COR-L47 (cell line): ENCODE measurements around the gene MRPL1.
"Not testable (repeated sequence)": the region's sequence is repeated elsewhere in the genome, so short reads cannot be mapped to it uniquely, and the experiment has no call there.

Source experiments
- DNase-seq: peaks from one replicate; lab custom pipeline; 2025; lab: John Stamatoyannopoulos, UW

The MRPL1 gene

GRCh38 chr4:77849278-77849965 lies 13.2 kb upstream of the MRPL1 start:
- no peak for DNase-seq

- no peak for DNase-seq
These were observed 9.6 kb upstream of the MRPL1 start for GRCh38 chr4:77852892-77853495.

- DNase-seq, result no peak
These were observed 8.1 kb upstream of the MRPL1 start for GRCh38 chr4:77854431-77855111.

- no peak for DNase-seq
These were observed 6.5 kb upstream of the MRPL1 start for GRCh38 chr4:77856152-77856551.

GRCh38 chr4:77859256-77859655 lies 3.4 kb upstream of the MRPL1 start:
- no peak for DNase-seq

GRCh38 chr4:77861495-77861894 lies 1.1 kb upstream of the MRPL1 start:
- no peak for DNase-seq

GRCh38 chr4:77863341-77863740 lies 711 bp downstream of the MRPL1 start:
- DNase-seq, result not testable (repeated sequence)

- DNase-seq, result no peak
These were observed 2.6 kb downstream of the MRPL1 start for GRCh38 chr4:77865259-77865658.

- DNase-seq, result no peak
These were observed 10.3 kb downstream of the MRPL1 start for GRCh38 chr4:77872723-77873445.

- DNase-seq, result no peak
These were observed 14.5 kb downstream of the MRPL1 start for GRCh38 chr4:77877167-77877566.

- DNase-seq, result no peak
These were observed 15.3 kb downstream of the MRPL1 start for GRCh38 chr4:77877771-77878565.

GRCh38 chr4:77880784-77881183 lies 18.2 kb downstream of the MRPL1 start:
- no peak for DNase-seq

- no peak for DNase-seq
These were observed 19.0 kb downstream of the MRPL1 start for GRCh38 chr4:77881460-77882295.

- no peak for DNase-seq
These were observed 30.8 kb downstream of the MRPL1 start for GRCh38 chr4:77893451-77893850.

- DNase-seq, result no peak
These were observed 37.0 kb downstream of the MRPL1 start for GRCh38 chr4:77899607-77900006.

- no peak for DNase-seq
These were observed 40.6 kb downstream of the MRPL1 start for GRCh38 chr4:77903186-77903585.

GRCh38 chr4:77905651-77906263 lies 43.1 kb downstream of the MRPL1 start:
- DNase-seq, result no peak

- DNase-seq, result no peak
These were observed 48.0 kb downstream of the MRPL1 start for GRCh38 chr4:77910676-77911075.

- DNase-seq, result no peak
These were observed 48.5 kb downstream of the MRPL1 start for GRCh38 chr4:77911091-77911490.

- DNase-seq, result no peak
These were observed 49.3 kb downstream of the MRPL1 start for GRCh38 chr4:77911842-77912450.
